Esophagus muscularis mucosa (tissue), 4 donors: ENCODE measurements around the gene PTPN11. TPM values are rescaled to one million over a fixed set of nuclear protein-coding genes. Genes with fewer than 3 reads are reported as not detected.

ENCODE experiments used
- DNase-seq: peaks from one replicate; pipeline ENCODE4 v3.0.0-alpha.2; 2017; ENCODE audit errors: extremely low spot score
- H3K27ac ChIP-seq, 4 donors: fragments of 200-600 bp; sonication (generic); replicated peaks in 1 of 4; 1 replicate in 3 of 4; 2 replicates in 1 of 4; pipeline ENCODE4 v1.5.1; 2016 to 2019; ENCODE audit warnings: mild to moderate bottlenecking in 1 of 4
- H3K27me3 ChIP-seq, 4 donors: fragments of 200-600 bp; sonication (generic); one replicate each; pipeline versions ENCODE4 v1.5.1 to v1.6.0; 2016 to 2019
- H3K36me3 ChIP-seq, 4 donors: fragments of 200-600 bp; sonication (generic); one replicate each; pipeline ENCODE4 v1.5.1; 2016 to 2019
- H3K4me1 ChIP-seq, 4 donors: fragments of 200-600 bp; sonication (generic); one replicate each; pipeline ENCODE4 v1.5.1; 2016 to 2019
- H3K4me3 ChIP-seq, 4 donors: fragments of 200-600 bp; sonication (generic); 1 replicate in 2 of 4; 2 replicates in 2 of 4; pipeline ENCODE4 v1.5.1; 2016 to 2019; ENCODE audit warnings: mild to moderate bottlenecking in 4 of 4, moderate library complexity in 1 of 4
- H3K9me3 ChIP-seq, 4 donors: fragments of 200-600 bp; sonication (generic); 1 replicate in 3 of 4; 2 replicates in 1 of 4; pipeline ENCODE4 v1.5.1; 2016 to 2019
- CTCF ChIP-seq, 3 experiments: fragments of 200-600 bp in 2 of 3; fragments of 450-650 bp in 1 of 3; sonication (generic) in 2 of 3; IDR thresholded peaks; one replicate each; pipeline ENCODE4 v1.5.1; 2017 to 2019; ENCODE audit warnings: antibody characterized with exemption in 3 of 3, mild to moderate bottlenecking in 2 of 3, moderate library complexity in 1 of 3
- EP300 ChIP-seq: sonication (generic); formaldehyde crosslinking; IDR thresholded peaks from one replicate; pipeline ENCODE4 v1.6.1; 2017; ENCODE audit warnings: antibody characterized with exemption
- POLR2A ChIP-seq: fragments of 450-650 bp; IDR thresholded peaks from one replicate; pipeline ENCODE4 v1.6.1; 2017; ENCODE audit warnings: antibody characterized with exemption, moderate library complexity, mild to moderate bottlenecking, low read depth
- POLR2AphosphoS5 ChIP-seq, 2 donors: sonication (generic); formaldehyde crosslinking; IDR thresholded peaks; one replicate each; pipeline ENCODE4 v1.6.1; 2017; ENCODE audit warnings: antibody characterized with exemption in 2 of 2
- WGBS: methylation state at CpG from one replicate; pipeline ENCODE4 v1.1.5; 2018; 5-methylcytosine and 5-hydroxymethylcytosine counted together
- intact Hi-C: fragments of 100-400 bp; cut with DNase I; formaldehyde crosslinking; loops from one replicate; pipeline ENCODE4 v1.15.1; 2023
- total RNA-seq, 4 donors: library from RNA; depleted of rRNA; stranded (reverse); fragments of >200 nt; gene quantifications; one replicate each; pipeline versions ENCODE4 v1.1.0 to v1.2.1, GENCODE V29; 2016

PTPN11 gene
- 100 to 1,000 TPM; 132 to 142 (median 139) TPM for total RNA-seq

DNA sequence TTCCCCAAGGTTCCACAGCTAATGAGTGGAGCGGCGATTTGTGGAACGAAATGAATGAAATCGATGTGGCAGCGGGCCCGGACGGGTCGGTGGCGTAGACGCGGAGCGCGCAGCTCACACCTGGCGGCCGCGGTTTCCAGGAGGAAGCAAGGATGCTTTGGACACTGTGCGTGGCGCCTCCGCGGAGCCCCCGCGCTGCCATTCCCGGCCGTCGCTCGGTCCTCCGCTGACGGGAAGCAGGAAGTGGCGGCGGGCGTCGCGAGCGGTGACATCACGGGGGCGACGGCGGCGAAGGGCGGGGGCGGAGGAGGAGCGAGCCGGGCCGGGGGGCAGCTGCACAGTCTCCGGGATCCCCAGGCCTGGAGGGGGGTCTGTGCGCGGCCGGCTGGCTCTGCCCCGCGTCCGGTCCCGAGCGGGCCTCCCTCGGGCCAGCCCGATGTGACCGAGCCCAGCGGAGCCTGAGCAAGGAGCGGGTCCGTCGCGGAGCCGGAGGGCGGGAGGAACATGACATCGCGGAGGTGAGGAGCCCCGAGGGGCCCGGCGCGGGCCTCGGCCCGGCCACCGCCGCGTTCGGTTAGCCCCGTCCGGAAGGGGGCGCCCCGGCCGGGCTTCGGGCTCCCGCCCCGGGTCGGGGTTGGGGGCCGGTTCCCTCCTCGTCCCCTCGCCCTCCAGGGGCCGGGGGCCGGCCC, at the start of gene PTPN11:
Gene PTPN11 (plus strand): TSS at position 340 of the 689 bp plus-strand sequence. CDS start 165 bp downstream, at position 505.
- DNase-seq = peak; percentile 97
- no peaks in the 10 kb centered on the region for H3K9me3 ChIP-seq
- TF ChIP-seq POLR2A (peak; percentile 86), EP300 (no peak), POLR2AphosphoS5 (IDR thresholded peaks at IDR 0.05) (peak; percentile 97 to 98), CTCF (IDR thresholded peaks at IDR 0.05) (peak; percentile 23 to 40 (median 40))
- H3K4me3 ChIP-seq = peak within 1 kb of the TSS; percentile 90 to 98 (median 96)
- H3K36me3 ChIP-seq = no peaks in the 10 kb centered on the region
- H3K4me1 ChIP-seq = peaks cover 50 to 53% (median 52%) of the 10 kb centered on the region in 4 donors
- H3K27me3 ChIP-seq = no peaks in the 10 kb centered on the region
- intact Hi-C loops = no loop called here
- under 1% methylated on average over 22 of the region's 89 CpGs for WGBS
- peak within 1 kb of the TSS; percentile 99 to 100 (median 100) for H3K27ac ChIP-seq

DNA sequence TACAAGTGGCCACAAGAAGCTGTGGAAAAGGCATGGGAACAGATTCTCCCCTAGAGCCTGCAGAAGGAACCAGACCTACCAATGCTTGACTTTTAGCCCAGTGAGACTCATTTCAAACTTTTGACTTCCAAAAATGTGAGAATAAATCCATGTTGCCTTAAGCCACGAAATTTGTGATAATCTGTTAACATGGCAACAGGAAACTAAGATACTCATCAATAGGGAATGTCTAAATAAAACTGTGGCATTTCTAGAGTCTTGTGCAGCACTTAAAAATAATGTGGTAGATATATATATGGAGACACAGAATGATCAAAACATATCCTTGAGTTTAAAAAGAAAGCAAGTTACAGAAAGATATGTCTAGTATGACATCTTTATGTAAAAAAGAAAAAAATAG, 48.5 kb upstream of the PTPN11 start:
- no peak for TF ChIP-seq EP300
- no peak for TF ChIP-seq POLR2A
- no peak for TF ChIP-seq CTCF (IDR thresholded peaks at IDR 0.05)
- TF ChIP-seq POLR2AphosphoS5 (IDR thresholded peaks at IDR 0.05) = no peak
- H3K9me3 ChIP-seq = no peaks in the 10 kb centered on the region
- H3K27me3 ChIP-seq = no peaks in the 10 kb centered on the region
- DNase-seq = no peak
- no peaks in the 10 kb centered on the region for H3K36me3 ChIP-seq
- H3K4me1 ChIP-seq = peaks cover 5 to 41% (median 30%) of the 10 kb centered on the region in 4 donors
- intact Hi-C loops = no loop called here
- H3K27ac ChIP-seq = peak overlapping the region in 2 of 4 donors; percentile 62 to 68
- no peak overlapping the region for H3K4me3 ChIP-seq
- 39% methylated on average over 1 of the region's 1 CpG for WGBS

DNA sequence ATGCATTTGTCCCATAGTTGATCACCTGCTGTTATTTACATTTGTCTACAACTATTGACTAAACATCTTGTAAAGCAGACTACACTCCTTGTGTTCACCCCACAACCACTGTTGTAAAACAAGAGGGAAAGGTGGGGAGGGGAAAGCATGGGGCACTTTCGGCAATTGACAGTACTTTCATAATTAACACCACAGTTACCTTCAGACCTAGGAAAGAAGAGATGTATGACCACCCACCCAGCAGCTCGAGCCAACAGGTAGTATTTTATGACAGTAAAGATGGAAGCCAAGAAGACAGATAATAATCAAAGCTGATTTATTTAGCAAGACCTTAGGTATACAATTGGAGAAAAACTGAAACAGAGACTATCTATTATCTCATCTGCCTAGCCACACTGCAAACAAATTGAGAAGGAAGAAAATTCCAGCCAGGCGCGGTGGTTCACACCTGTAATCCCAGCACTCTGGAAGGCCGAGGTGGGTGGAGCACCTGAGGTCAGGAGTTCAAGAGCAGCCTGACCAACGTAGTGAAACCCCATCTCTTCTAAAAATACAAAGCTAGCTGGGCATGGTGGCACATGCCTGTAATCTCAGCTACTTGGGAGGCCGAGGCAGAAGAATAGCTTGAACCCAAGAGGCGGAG, 47.8 kb upstream of the PTPN11 start:
- 85% methylated on average over 8 of the region's 8 CpGs for WGBS
- Histone ChIP-seq H3K36me3 (no peaks in the 10 kb centered on the region), H3K4me1 (peaks cover 5 to 41% (median 30%) of the 10 kb centered on the region in 4 donors), H3K9me3 (no peaks in the 10 kb centered on the region), H3K4me3 (no peak overlapping the region), H3K27ac (no peak overlapping the region), H3K27me3 (no peaks in the 10 kb centered on the region)
- DNase-seq = no peak
- TF ChIP-seq POLR2AphosphoS5 (IDR thresholded peaks at IDR 0.05) (no peak), POLR2A (no peak), EP300 (no peak)
- intact Hi-C loops = no loop called here

DNA sequence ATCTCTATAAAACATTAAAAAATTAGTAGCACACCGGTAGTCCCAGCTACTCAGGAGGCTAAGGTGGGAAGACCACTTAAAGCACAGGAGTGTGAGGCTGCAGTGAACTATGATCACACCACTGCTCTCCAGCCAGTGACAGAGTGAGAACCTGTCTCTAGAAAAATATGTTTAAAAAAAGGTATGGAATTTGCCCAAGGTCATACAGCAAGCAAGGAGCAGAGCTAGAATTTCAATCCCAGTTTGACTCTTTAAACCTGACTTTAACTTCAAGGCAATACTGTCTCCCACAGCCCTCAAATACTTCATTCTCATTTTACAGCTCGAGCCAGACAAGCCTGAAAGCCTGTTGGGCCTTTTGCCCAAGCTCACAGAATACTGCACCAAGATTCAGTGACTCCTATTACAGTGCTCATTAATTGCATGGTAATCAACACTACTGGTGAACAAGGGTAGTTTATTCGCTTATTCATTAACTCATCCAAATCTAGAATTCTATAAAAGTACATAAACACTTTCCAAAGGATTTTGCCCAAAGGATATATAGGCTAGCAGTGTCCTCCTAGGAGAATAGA, 44.5 kb upstream of the PTPN11 start:
- no peaks in the 10 kb centered on the region for H3K36me3 ChIP-seq
- H3K27me3 ChIP-seq = no peaks in the 10 kb centered on the region
- TF ChIP-seq POLR2A = no peak
- no peaks in the 10 kb centered on the region for H3K9me3 ChIP-seq
- no peak for DNase-seq
- H3K27ac ChIP-seq = no peak overlapping the region
- H3K4me1 ChIP-seq = peaks cover 0 to 28% (median 15%) of the 10 kb centered on the region in 4 donors
- 90% methylated on average over 3 of the region's 3 CpGs for whole genome bisulfite sequencing
- H3K4me3 ChIP-seq = no peak overlapping the region
- intact Hi-C loops = no loop called here

- peaks cover 3 to 30% (median 20%) of the 10 kb centered on the region in 4 donors for H3K4me1 ChIP-seq
- H3K36me3 ChIP-seq = no peaks in the 10 kb centered on the region
- WGBS = 80% methylated on average over 5 of the region's 5 CpGs
- TF ChIP-seq POLR2AphosphoS5 (IDR thresholded peaks at IDR 0.05) (no peak), EP300 (no peak), POLR2A (no peak), CTCF (IDR thresholded peaks at IDR 0.05) (no peak)
- H3K4me3 ChIP-seq = no peak overlapping the region
- H3K27ac ChIP-seq = no peak overlapping the region
- intact Hi-C loops = no loop called here
- DNase-seq = no peak
- no peaks in the 10 kb centered on the region for H3K9me3 ChIP-seq
- H3K27me3 ChIP-seq = no peaks in the 10 kb centered on the region
Observed at GRCh38 chr12:112375105-112375504, 43.6 kb upstream of the PTPN11 start.
